Stimulated activated CD8-positive, alpha-beta memory T cell treated with anti-CD3 and anti-CD28 coated beads, Interleukin-15, amount 100 ng/mL, for 48 hours (primary cell): Measurements from ENCODE around the gene RAD51AP2.

ENCODE experiments used
- DNase-seq, 2 donors: peaks; one replicate each; pipeline ENCODE4 v3.0.0-alpha.2; 2020; ENCODE audit warnings: low read depth in 2 of 2

Gene RAD51AP2

DNA sequence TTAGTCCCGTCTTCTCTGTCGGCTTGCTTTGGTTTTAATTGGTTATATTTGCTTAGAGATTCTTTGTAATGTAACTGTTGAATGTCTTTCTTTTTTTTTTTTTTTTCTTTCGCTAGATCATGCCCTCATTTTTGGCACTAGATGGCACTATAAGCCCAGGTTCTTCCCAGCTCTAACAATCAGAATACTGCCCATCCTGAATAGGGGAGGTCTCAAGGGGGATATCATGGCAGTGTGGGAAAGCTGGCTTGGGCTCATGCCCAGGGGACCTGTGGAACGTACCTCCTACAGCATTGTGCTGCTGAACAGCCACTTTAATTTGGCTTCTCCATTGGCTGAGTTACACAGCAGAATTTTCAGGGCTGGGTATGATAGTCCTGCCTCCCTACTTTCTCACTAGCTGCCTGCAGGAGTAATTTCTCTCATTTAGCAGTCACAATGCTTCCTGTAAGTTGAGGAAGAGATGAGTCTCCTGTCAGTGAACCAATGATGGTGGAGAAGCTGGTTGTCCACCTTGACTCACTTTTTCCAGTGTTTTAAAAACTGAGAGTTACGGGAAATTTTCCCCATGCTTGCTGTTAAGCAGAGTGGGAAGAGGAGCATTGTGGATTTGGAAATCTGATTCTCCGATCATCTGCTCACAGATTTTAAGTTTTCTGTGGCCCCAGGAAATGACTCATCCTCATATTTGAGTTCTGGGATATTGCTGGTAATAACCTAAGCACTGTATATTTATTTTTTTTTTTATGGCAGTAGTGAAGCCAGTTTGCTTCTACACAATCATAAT lies 47.2 kb downstream of the RAD51AP2 start:
- DNase-seq, result no peak

- no peak for DNase-seq
These were observed 57.2 kb downstream of the RAD51AP2 start for GRCh38 chr2:17461087-17461475.
